HL-60 (cell line): Measurements from ENCODE around the gene CACNA1C.

Source experiments
- POLR2AphosphoS5 ChIP-seq: IDR thresholded peaks from 2 replicates; pipeline ENCODE4 v1.6.1; 2012; ENCODE audit warnings: low read depth
- TF ChIP-seq, protein P1 (sequence below): IDR thresholded peaks from one replicate; pipeline ENCODE4 v1.5.1; 2011; ENCODE audit warnings: low read length, control low read depth, inconsistent platforms; ENCODE audit not compliant: insufficient read depth

DNA sequence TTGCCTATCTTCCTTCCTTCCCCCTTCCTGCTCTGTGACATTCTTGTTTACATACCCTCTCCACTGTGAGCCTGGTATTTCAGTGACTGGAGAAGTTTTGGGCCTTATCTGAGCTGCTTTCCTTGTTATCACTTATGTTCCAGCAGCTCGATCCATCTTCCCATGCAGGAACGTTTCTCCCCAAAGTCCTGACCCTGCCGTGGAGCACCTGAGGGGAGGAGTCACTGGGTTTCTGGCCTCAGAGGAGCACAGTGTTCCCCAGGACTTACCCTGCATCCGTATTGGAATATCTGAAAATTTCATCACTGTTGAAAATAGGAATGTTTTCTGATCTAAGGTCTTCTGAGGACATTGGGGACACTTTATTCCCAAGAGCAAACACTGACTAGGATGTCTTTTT lies 141.8 kb downstream of the CACNA1C start:
- TF ChIP-seq, protein P1, sequence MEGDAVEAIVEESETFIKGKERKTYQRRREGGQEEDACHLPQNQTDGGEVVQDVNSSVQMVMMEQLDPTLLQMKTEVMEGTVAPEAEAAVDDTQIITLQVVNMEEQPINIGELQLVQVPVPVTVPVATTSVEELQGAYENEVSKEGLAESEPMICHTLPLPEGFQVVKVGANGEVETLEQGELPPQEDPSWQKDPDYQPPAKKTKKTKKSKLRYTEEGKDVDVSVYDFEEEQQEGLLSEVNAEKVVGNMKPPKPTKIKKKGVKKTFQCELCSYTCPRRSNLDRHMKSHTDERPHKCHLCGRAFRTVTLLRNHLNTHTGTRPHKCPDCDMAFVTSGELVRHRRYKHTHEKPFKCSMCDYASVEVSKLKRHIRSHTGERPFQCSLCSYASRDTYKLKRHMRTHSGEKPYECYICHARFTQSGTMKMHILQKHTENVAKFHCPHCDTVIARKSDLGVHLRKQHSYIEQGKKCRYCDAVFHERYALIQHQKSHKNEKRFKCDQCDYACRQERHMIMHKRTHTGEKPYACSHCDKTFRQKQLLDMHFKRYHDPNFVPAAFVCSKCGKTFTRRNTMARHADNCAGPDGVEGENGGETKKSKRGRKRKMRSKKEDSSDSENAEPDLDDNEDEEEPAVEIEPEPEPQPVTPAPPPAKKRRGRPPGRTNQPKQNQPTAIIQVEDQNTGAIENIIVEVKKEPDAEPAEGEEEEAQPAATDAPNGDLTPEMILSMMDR: no peak
- no peak for TF ChIP-seq POLR2AphosphoS5
